Neural cell (in vitro differentiated cells): ENCODE data around the gene GOLGA6A. TPM values are rescaled to one million over a fixed set of nuclear protein-coding genes. Genes with fewer than 3 reads are reported as not detected.
A peak's percentile ranks its signal among the peaks of the same experiment; 100 is the strongest.

Experiments
- H2AFZ ChIP-seq: fragments of 200-600, 300-800 bp; sonication (generic), shearing (Covaris generic); 2 replicates; pipeline ENCODE4 v1.6.0; 2014; ENCODE audit warnings: low read depth, mild to moderate bottlenecking, antibody characterized with exemption, low read length, moderate library complexity
- H3F3A ChIP-seq: fragments of 200-600 bp; shearing (Covaris generic); 2 replicates; pipeline ENCODE4 v1.6.1; 2016; ENCODE audit warnings: mild to moderate bottlenecking, moderate library complexity, mixed read lengths, antibody characterized with exemption, low read length; ENCODE audit not compliant: insufficient read depth, poor library complexity, severe bottlenecking
- H3K27ac ChIP-seq: fragments of 200-600, 300-800 bp; sonication (generic), shearing (Covaris generic); 2 replicates; pipeline ENCODE4 v1.5.1; 2014; ENCODE audit warnings: mild to moderate bottlenecking, low read length, moderate library complexity
- H3K27me3 ChIP-seq: fragments of 300-800, 200-600 bp; sonication (generic), shearing (Covaris generic); 2 replicates; pipeline ENCODE4 v1.6.0; 2014; ENCODE audit warnings: mild to moderate bottlenecking, low read depth, low read length, moderate library complexity; ENCODE audit not compliant: insufficient read depth
- H3K36me3 ChIP-seq: fragments of 300-800, 200-600 bp; sonication (generic), shearing (Covaris generic); 2 replicates; pipeline ENCODE4 v1.5.1; 2014; ENCODE audit warnings: mild to moderate bottlenecking, antibody characterized with exemption, low read length, moderate library complexity; ENCODE audit not compliant: insufficient read depth
- H3K4me2 ChIP-seq: fragments of 300-800, 200-600 bp; sonication (generic), shearing (Covaris generic); 2 replicates; pipeline ENCODE4 v1.6.0; 2014; ENCODE audit warnings: mild to moderate bottlenecking, low read length
- H3K4me3 ChIP-seq: fragments of 300-800, 200-600 bp; sonication (generic), shearing (Covaris generic); 2 replicates; pipeline ENCODE4 v1.5.1; 2014; ENCODE audit warnings: mild to moderate bottlenecking, low read length, moderate library complexity
- H3K79me2 ChIP-seq: fragments of 200-600 bp; shearing (Covaris generic); replicated peaks from 2 replicates; pipeline ENCODE4 v1.6.0; 2014; ENCODE audit warnings: mild to moderate bottlenecking, low read length, moderate library complexity; ENCODE audit not compliant: insufficient read depth
- H3K9ac ChIP-seq: fragments of 300-800, 200-600 bp; sonication (generic), shearing (Covaris generic); 2 replicates; pipeline ENCODE4 v1.6.1; 2016; ENCODE audit warnings: mild to moderate bottlenecking, low read length, mixed read lengths
- H3K9me2 ChIP-seq: fragments of 200-600 bp; shearing (Covaris generic); 2 replicates; pipeline ENCODE4 v1.6.1; 2016; ENCODE audit warnings: mild to moderate bottlenecking, low read length, mixed read lengths; ENCODE audit not compliant: insufficient read depth
- H3K9me3 ChIP-seq: fragments of 200-600, 300-800 bp; sonication (generic), shearing (Covaris generic); 2 replicates; pipeline ENCODE4 v1.6.1; 2016; ENCODE audit warnings: mild to moderate bottlenecking, mixed run types, low read length, moderate library complexity, mixed read lengths
- H4K20me1 ChIP-seq: fragments of 200-600 bp; shearing (Covaris generic); 2 replicates; pipeline ENCODE4 v1.6.1; 2016; ENCODE audit warnings: mild to moderate bottlenecking, mixed run types; ENCODE audit not compliant: insufficient read depth
- EP300 ChIP-seq: fragments of 450-650 bp; conservative IDR thresholded peaks from 2 replicates; pipeline ENCODE4 v1.6.1; 2014; ENCODE audit warnings: antibody characterized with exemption, mild to moderate bottlenecking, moderate library complexity; ENCODE audit not compliant: poor library complexity, severe bottlenecking
- EZH2 ChIP-seq: fragments of 200-600, 300-800 bp; shearing (Covaris generic), sonication (generic); IDR thresholded peaks from 2 replicates; pipeline ENCODE4 v1.6.1; 2014; ENCODE audit warnings: antibody characterized with exemption, low read length, borderline replicate concordance, mild to moderate bottlenecking; ENCODE audit not compliant: insufficient read depth, poor library complexity, severe bottlenecking
- MXI1 ChIP-seq: fragments of 450-650 bp; conservative IDR thresholded peaks from 2 replicates; pipeline ENCODE4 v1.6.1; 2014; ENCODE audit warnings: antibody characterized with exemption, mild to moderate bottlenecking; ENCODE audit not compliant: poor library complexity, severe bottlenecking
- POLR2AphosphoS5 ChIP-seq: IDR thresholded peaks from 2 replicates; pipeline ENCODE4 v1.6.1; 2012
- RAD21 ChIP-seq: fragments of 450-650 bp; conservative IDR thresholded peaks from 2 replicates; pipeline ENCODE4 v1.6.1; 2014; ENCODE audit warnings: antibody characterized with exemption, mild to moderate bottlenecking, moderate library complexity
- SMC3 ChIP-seq: fragments of 450-650 bp; conservative IDR thresholded peaks from 2 replicates; pipeline ENCODE4 v1.6.1; 2014; ENCODE audit warnings: antibody characterized with exemption, mild to moderate bottlenecking, moderate library complexity; ENCODE audit not compliant: poor library complexity
- TAF1 ChIP-seq: IDR thresholded peaks from 2 replicates; pipeline ENCODE4 v1.6.1; 2012; ENCODE audit warnings: low read depth
- polyA plus RNA-seq: library from polyadenylated mRNA; depleted of rRNA; stranded (reverse); fragments of >200 nt; gene quantifications from 2 replicates; pipeline ENCODE4 v1.2.3, GENCODE V29; 2014
- TF ChIP-seq, protein P1 (sequence below): fragments of 450-650 bp; IDR thresholded peaks from 2 replicates; pipeline ENCODE4 v1.5.1; 2014; ENCODE audit warnings: antibody characterized with exemption, mild to moderate bottlenecking, moderate library complexity; ENCODE audit not compliant: poor library complexity, severe bottlenecking
- TF ChIP-seq, protein P2 (sequence below): IDR thresholded peaks from 2 replicates; pipeline ENCODE4 v1.6.1; 2012; ENCODE audit warnings: borderline replicate concordance

GOLGA6A gene
- polyA plus RNA-seq, 1 donor from 2014 or later: 0.50 TPM

DNA sequence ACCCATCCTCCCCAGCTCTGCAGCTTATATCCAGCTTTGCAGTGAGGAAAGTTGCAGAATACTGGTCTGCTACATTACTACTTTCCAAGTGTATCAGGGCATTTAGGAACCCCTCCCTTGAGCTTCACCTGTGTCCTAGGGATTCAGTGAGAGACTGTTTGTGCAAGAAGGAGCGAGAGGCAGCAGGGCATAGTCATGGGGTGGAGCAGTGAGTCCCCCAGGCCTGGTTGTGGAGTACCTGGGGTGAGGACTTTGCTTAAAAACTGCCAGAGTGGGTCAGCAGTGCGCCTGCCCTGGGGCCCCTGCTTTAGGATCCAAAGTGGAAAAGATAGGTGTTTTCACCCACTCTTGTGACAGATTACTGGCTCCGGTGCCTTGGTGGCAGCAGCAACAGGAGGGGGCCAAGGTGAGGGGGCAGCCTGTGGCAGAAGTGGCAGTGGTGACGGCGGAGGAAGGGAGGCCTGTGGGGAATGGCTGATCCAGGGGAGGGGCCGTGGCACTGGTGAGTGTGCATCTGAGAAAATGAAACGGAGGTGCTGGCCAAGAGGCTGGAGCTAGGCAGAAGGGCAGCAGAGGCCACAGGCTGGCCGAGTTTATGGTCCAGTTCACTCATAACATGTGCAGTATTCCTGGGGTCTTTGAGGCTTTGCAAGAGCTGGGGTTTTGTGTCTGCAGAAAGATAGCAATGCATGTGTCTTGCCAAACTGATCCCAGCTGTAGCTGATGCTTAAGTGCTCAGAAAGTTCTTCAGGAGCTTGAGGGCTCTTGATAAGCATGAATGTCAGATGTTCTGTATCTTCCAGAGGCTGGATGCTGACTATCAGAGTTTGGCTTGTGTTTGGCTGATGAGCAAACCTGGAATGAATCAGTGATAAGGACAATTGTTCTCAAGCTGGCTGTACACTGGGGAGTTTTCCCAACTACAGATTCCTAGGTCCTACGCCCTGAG, 43.4 kb downstream of the GOLGA6A start:
- H3K36me3 ChIP-seq: no peaks in the 10 kb centered on the region
- H3K9ac ChIP-seq: no peak overlapping the region
- no peak overlapping the region for H3K4me2 ChIP-seq

DNA sequence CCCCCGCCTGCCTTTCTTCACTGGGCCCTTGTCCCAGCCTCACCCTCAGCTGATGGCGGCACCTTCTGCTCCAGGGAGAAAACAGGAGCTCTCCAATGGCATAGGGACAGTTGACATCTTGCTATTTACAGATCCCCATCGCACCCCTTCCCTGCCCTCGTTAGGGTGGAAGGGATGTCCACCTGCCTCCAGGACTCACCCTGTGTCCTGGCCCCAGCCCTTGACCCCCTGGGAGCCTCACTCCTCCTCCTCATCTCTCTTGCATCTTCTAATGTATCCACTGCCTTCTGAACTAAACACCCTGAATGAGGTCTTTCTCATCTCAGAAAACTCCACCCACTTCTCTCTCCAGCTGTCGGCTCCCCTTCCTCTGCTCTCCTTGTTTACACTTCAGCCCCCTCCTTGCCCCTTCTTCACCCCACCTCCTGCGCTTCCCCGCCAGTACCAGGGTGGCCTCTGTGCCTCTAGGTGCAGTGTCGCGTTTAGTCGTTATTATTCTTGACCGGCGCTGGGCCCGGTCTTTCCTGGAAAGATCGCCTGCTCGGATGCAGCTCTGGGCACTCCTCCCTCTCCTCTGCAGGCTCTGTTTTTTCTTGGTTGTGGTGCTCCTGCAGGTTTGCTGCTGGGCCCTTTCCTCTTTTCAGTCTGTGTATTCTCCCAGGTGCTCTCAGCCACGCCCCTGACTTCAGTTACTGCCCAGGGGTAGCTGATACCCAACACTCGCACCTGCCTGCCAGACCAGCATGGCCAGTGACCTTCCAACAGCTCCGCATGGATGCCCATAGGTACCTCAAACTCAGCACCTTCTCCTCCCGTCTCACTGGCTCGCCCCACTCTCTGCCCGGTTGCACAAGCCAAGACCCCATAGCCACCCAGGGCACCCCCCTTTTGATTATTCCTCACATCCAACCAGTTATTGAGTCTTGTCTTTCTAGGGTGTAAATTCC, 44.9 kb downstream of the GOLGA6A start:
- Histone ChIP-seq H3K4me2 (no peak overlapping the region), H3F3A (no peaks in the 10 kb centered on the region), H3K27me3 (no peaks in the 10 kb centered on the region), H3K79me2 (no peaks in the 10 kb centered on the region), H2AFZ (no peak overlapping the region), H3K9me3 (no peaks in the 10 kb centered on the region), H3K4me3 (no peak overlapping the region), H3K9me2 (no peaks in the 10 kb centered on the region), H3K36me3 (no peaks in the 10 kb centered on the region), H3K27ac (no peak overlapping the region), H4K20me1 (no peaks in the 10 kb centered on the region), H3K9ac (no peak overlapping the region)
- TF ChIP-seq MXI1 (no peak), RAD21 (peak; percentile 3), EZH2 (no peak), TAF1 (no peak)
- TF ChIP-seq, protein P1, sequence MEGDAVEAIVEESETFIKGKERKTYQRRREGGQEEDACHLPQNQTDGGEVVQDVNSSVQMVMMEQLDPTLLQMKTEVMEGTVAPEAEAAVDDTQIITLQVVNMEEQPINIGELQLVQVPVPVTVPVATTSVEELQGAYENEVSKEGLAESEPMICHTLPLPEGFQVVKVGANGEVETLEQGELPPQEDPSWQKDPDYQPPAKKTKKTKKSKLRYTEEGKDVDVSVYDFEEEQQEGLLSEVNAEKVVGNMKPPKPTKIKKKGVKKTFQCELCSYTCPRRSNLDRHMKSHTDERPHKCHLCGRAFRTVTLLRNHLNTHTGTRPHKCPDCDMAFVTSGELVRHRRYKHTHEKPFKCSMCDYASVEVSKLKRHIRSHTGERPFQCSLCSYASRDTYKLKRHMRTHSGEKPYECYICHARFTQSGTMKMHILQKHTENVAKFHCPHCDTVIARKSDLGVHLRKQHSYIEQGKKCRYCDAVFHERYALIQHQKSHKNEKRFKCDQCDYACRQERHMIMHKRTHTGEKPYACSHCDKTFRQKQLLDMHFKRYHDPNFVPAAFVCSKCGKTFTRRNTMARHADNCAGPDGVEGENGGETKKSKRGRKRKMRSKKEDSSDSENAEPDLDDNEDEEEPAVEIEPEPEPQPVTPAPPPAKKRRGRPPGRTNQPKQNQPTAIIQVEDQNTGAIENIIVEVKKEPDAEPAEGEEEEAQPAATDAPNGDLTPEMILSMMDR: no peak
- TF ChIP-seq, protein P2, sequence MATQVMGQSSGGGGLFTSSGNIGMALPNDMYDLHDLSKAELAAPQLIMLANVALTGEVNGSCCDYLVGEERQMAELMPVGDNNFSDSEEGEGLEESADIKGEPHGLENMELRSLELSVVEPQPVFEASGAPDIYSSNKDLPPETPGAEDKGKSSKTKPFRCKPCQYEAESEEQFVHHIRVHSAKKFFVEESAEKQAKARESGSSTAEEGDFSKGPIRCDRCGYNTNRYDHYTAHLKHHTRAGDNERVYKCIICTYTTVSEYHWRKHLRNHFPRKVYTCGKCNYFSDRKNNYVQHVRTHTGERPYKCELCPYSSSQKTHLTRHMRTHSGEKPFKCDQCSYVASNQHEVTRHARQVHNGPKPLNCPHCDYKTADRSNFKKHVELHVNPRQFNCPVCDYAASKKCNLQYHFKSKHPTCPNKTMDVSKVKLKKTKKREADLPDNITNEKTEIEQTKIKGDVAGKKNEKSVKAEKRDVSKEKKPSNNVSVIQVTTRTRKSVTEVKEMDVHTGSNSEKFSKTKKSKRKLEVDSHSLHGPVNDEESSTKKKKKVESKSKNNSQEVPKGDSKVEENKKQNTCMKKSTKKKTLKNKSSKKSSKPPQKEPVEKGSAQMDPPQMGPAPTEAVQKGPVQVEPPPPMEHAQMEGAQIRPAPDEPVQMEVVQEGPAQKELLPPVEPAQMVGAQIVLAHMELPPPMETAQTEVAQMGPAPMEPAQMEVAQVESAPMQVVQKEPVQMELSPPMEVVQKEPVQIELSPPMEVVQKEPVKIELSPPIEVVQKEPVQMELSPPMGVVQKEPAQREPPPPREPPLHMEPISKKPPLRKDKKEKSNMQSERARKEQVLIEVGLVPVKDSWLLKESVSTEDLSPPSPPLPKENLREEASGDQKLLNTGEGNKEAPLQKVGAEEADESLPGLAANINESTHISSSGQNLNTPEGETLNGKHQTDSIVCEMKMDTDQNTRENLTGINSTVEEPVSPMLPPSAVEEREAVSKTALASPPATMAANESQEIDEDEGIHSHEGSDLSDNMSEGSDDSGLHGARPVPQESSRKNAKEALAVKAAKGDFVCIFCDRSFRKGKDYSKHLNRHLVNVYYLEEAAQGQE: no peak

More for the DNA sequence above, 43.4 kb downstream of the GOLGA6A start:
- Histone ChIP-seq H4K20me1 (no peaks in the 10 kb centered on the region), H3K27me3 (no peaks in the 10 kb centered on the region), H3F3A (no peaks in the 10 kb centered on the region), H2AFZ (no peak overlapping the region), H3K27ac (no peak overlapping the region), H3K9me2 (no peaks in the 10 kb centered on the region), H3K9me3 (no peaks in the 10 kb centered on the region), H3K79me2 (no peaks in the 10 kb centered on the region), H3K4me3 (no peak overlapping the region)
- TF ChIP-seq, protein P2: no peak
- TF ChIP-seq EZH2: no peak
- TF ChIP-seq EP300: no peak
- no peak for TF ChIP-seq RAD21
- TF ChIP-seq, protein P1: no peak
- no peak for TF ChIP-seq SMC3
- TF ChIP-seq MXI1: no peak
- no peak for TF ChIP-seq POLR2AphosphoS5
- TF ChIP-seq TAF1: no peak
